ENCODE measurements around the gene MAPRE2.

DNA sequence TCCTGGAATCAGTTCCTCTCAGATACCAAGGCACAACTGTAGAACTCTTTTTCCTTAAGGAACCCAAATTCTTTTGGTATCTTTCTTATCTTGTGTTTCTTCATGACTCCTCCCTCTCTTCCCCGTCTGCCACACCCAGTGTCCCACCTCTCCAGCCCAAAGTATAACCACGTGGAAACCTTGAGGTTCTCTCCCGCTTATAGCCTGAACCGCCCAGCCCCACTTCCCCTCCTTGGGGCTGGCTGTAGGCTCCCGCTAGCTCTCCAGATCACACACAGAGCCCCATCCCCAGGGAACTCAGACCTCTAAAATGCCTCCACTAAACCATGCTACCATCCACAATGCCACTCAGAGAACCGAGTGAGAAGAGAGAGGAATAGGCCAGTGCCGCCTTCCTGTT is 87.5 kb downstream of the MAPRE2 start:
- TF ChIP-seq EP300 (IDR thresholded peaks at IDR 0.05; ENCODE audit: borderline replicate concordance), result no peak
- TF ChIP-seq YY1 (IDR thresholded peaks at IDR 0.05; ENCODE audit: low read depth), result no peak
- TF ChIP-seq REST (IDR thresholded peaks at IDR 0.05; ENCODE audit: low read depth), result no peak
- TF ChIP-seq RAD21 (IDR thresholded peaks at IDR 0.05; ENCODE audit: low read depth), result no peak
- TF ChIP-seq TAF1 (IDR thresholded peaks at IDR 0.05; ENCODE audit: low read depth), result no peak
- TF ChIP-seq NFIC (IDR thresholded peaks at IDR 0.05), result no peak
- no peak for TF ChIP-seq TEAD4 (IDR thresholded peaks at IDR 0.05)
- TF ChIP-seq CEBPB (IDR thresholded peaks at IDR 0.05), result no peak
- TF ChIP-seq TCF12 (IDR thresholded peaks at IDR 0.05; ENCODE audit: low read depth), result no peak
- TF ChIP-seq FOXM1 (IDR thresholded peaks at IDR 0.05; ENCODE audit: borderline replicate concordance, low read depth), result no peak
- no peak for TF ChIP-seq EGR1 (IDR thresholded peaks at IDR 0.05)
- no peak for TF ChIP-seq CREB1 (IDR thresholded peaks at IDR 0.05; ENCODE audit: low read depth)
